Kidney capillary endothelial cell (primary cell): ENCODE results near the gene SFMBT1.
A peak's percentile ranks its signal among the peaks of the same experiment; 100 is the strongest.

Source experiments
- DNase-seq: peaks from one replicate; pipeline ENCODE4 v3.0.0-alpha.2; 2018; ENCODE audit warnings: low spot score

The SFMBT1 gene

GRCh38 chr3:52998771-52999513, 46.9 kb downstream of the SFMBT1 start:
- no peak for DNase-seq

- no peak for DNase-seq
Observed at GRCh38 chr3:52990637-52991036, 55.2 kb downstream of the SFMBT1 start.

GRCh38 chr3:52986938-52987337, 58.9 kb downstream of the SFMBT1 start:
- peak; percentile 27 for DNase-seq

GRCh38 chr3:52986049-52986448, 59.8 kb downstream of the SFMBT1 start:
- DNase-seq: peak; percentile 3

GRCh38 chr3:52983828-52984227, 62.0 kb downstream of the SFMBT1 start:
- no peak for DNase-seq

GRCh38 chr3:52983336-52983807, 62.5 kb downstream of the SFMBT1 start:
- DNase-seq: no peak

GRCh38 chr3:52982839-52983238, 63.0 kb downstream of the SFMBT1 start:
- DNase-seq: no peak

GRCh38 chr3:52979190-52979983, 66.5 kb downstream of the SFMBT1 start:
- no peak for DNase-seq

- no peak for DNase-seq
Observed at GRCh38 chr3:52978109-52978754, 67.6 kb downstream of the SFMBT1 start.

- no peak for DNase-seq
Observed at GRCh38 chr3:52973806-52974205, 72.1 kb downstream of the SFMBT1 start.

GRCh38 chr3:52971895-52972294, 74.0 kb downstream of the SFMBT1 start:
- no peak for DNase-seq

- DNase-seq: no peak
Observed at GRCh38 chr3:52967398-52967797, 78.5 kb downstream of the SFMBT1 start.

GRCh38 chr3:52962160-52962559, 83.7 kb downstream of the SFMBT1 start:
- no peak for DNase-seq

- DNase-seq: no peak
Observed at GRCh38 chr3:52959773-52960172, 86.1 kb downstream of the SFMBT1 start.

- DNase-seq: no peak
Observed at GRCh38 chr3:52939600-52939999, 106.3 kb downstream of the SFMBT1 start.

- DNase-seq: peak; percentile 38
Observed at GRCh38 chr3:52934630-52935530, 111.0 kb downstream of the SFMBT1 start.

GRCh38 chr3:52931889-52932288, 114.0 kb downstream of the SFMBT1 start:
- DNase-seq: no peak

GRCh38 chr3:52931328-52931727, 114.5 kb downstream of the SFMBT1 start:
- DNase-seq: no peak

- no peak for DNase-seq
Observed at GRCh38 chr3:52930748-52931147, 115.1 kb downstream of the SFMBT1 start.

- no peak for DNase-seq
Observed at GRCh38 chr3:52926554-52926953, 119.3 kb downstream of the SFMBT1 start.

- no peak for DNase-seq
Observed at GRCh38 chr3:52925405-52926313, 120.2 kb downstream of the SFMBT1 start.
